GM19324 (cell line): ENCODE results near the gene KLF16.
A peak's percentile ranks its signal among the peaks of the same experiment; 100 is the strongest.

Experiments used
- ATAC-seq: cut with Tn5 transposase; IDR thresholded peaks from one replicate; pipeline ENCODE4 v1.9.1; 2021; ENCODE audit warnings: mild to moderate bottlenecking, moderate library complexity; ENCODE audit not compliant: unreplicated experiment, low FRiP score

Gene KLF16

DNA sequence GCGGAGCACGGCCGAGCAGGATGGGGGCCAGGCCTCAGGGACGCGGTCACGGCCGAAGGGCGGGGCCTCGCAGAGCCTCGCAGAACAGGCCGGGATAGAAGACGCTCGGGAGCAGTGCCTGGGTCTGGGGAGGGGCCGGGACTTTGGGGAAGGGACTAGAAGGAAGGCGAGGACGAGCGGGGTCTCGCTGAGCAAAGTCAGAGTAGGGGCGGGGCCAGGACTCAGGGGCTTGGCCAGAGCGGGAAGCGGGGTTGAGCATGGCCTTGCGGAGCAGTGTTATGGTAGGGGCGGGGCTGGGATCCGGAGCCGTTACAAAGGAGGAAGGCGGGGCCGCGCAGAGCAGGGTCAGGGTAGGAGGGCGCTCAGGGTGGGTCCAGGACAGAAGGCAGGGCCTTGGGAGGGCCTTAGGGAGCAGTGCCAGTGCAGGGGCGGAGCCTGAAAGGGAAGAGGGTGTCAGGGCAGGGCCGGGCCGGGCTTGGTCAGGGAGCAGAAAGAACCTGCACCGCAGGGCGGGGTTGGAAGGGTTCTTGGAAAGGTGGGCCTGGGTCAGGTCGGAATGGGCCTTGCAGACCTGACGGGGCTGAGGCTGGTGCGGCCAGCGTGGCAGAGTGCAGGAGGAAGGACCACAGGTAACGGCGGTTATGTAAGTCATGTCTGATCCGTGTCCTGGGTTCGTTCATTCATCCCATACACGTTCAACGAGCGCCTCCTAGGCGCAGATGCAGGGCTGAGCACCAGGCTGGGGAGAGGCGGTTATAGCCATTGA lies 50.8 kb downstream of the KLF16 start:
- peak; percentile 83 for ATAC-seq

DNA sequence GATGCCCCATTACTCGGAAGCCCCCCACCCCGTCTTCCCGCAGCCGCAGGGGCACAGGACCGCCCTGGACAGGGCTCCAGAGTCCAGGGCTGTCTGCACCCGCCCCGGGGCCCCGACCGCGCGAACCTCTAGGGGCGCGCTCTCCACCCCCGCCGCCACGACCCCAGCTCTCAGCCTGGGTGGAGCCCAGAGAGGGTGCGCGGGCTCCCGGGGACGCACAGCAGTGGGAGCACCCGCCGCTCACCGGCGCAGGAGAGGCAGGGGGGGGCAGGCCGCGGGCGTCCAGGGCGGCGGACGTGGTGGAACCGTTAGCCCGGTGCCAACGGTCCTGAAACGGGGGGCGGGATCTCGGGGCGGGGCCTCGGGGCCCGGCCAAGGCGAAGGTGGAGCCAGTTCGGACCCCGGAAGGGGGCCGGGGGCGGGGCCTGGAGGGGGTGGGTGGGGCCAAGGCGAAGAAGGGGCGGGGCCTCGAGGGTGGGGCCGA lies 51.4 kb downstream of the KLF16 start, which contains the start of gene ATP8B3:
ATP8B3 (minus strand) TSS at position 335 of the 484 bp plus-strand sequence. CDS start 540 bp downstream, outside the sequence.
- peak; percentile 14 for ATAC-seq

DNA sequence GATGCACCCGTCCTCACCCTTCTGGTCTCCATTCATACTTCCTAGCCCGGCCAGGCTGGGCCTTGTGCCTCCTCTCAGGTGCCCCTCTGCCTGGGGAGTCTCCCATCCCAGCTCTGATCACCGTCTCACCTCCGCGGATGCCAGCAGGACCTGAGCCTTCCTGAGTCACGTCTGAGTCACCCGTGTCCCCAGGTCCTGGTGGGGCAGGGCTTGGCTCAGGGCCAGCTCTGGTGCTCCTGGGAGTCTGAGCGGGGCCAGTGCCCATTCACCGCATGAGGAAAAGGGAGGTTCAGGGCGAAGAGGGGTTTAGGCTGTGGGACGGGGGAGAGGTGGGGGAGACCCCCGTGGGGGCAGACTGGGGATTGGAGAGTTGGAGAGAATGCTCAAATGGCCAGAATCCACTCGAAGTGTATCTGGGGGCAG lies 51.9 kb downstream of the KLF16 start:
- ATAC-seq, result no peak

- ATAC-seq, result no peak
Measured at GRCh38 chr19:1810439-1811160, 52.8 kb downstream of the KLF16 start.

GRCh38 chr19:1809678-1810077 lies 53.7 kb downstream of the KLF16 start:
- no peak for ATAC-seq

DNA sequence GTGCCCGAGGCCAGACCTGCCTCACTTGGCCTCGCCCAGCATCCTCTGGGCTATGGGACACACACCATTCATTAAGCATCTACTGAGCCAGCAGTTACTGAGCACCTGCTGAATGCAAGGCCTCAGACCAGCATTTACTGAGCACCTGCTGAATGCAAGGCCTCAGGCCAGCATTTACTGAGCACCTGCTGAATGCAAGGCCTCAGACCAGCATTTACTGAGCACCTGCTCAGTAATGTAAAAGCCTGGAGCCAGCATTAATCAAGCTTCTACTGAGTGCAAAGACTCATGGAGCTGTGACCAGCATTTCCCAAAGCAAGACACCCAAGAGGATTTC lies 55.0 kb downstream of the KLF16 start:
- no peak for ATAC-seq

GRCh38 chr19:1807695-1808394 lies 55.5 kb downstream of the KLF16 start:
- no peak for ATAC-seq

DNA sequence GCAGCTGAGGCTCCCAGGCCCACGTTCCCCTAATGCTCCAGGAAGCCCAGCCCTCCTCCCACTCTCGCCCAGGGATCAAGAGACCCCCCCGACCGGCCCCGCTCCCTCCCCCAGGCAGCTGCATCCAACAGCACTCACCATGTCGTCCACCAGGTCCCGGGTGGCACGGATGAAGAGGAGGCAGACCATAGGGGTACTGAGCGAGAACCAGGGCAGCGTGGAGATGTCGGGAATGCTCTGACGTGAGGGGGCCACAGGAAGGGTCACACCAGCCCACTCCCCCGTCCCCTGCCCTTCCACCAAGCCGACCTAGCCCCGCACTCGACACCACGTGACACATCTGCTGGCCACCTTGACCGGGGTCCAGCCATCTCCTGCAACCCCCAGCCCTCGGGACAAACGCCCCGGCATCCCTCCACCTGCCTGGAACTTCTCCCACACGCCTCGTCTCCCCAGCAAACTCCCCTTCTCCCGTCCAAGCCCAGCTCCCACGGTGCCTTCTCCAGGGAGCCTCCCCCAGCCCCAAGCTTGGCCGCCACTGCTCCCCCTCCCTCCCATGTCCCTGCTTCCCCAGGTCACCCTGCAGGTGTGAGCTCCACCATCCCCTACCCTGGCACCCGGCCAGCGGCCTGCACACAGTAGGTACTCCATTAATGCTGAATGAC lies 56.2 kb downstream of the KLF16 start:
- no peak for ATAC-seq

- no peak for ATAC-seq
Measured at GRCh38 chr19:1806184-1807029, 57.0 kb downstream of the KLF16 start.

DNA sequence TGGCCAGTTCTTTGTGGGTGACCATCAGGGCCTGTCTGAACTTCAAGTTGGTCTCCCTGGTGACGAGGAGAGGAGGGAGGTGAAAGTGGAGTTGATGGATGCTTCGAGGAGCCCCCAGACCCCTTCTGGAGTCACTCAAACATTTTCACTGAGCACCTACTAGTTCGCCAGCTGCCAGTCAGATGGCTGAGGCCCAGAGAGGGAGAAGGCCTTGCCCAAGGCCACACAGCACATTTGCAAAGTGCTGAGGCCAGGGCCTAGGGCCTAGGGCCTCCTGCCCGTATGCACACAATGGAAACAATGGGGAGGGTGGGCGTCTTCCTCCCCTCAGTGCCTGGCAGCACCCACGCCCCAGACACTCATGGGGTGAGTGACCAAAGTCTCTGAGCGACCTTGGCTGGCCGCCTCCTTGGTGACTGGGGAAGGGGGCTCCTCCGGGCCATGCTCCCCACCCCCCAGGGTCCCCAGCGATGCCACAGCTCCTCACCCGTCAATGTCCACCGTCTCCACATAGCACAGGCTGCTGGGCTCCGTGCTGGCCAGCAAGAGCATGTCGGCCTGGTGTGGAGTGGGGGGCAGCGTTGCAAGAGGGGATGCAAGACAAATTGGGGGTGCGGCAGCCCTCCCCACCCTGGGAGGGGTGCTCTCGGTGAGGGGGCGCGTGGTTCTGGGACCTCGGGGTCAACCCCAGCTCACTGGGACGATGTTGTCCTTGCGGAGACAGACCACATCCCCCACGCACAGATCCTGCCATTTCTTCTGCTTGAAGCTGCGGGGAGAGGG lies 57.8 kb downstream of the KLF16 start:
- ATAC-seq, result no peak

GRCh38 chr19:1804858-1805257 lies 58.5 kb downstream of the KLF16 start:
- ATAC-seq, result no peak
